AG10803 (cell line): ENCODE data around the gene WDR11.
A peak's percentile ranks its signal among the peaks of the same experiment; 100 is the strongest.

Experiments
- DNase-seq: peaks from one replicate; pipeline ENCODE4 v3.0.0; 2010; ENCODE audit warnings: low read depth
- H3K4me3 ChIP-seq: 2 replicates; pipeline ENCODE4 v1.5.1; 2011; ENCODE audit warnings: mild to moderate bottlenecking, low read length, control low read depth
- TF ChIP-seq, protein P1 (sequence below): conservative IDR thresholded peaks from 2 replicates; pipeline ENCODE4 v1.5.1; 2011; ENCODE audit warnings: mild to moderate bottlenecking, low read length, control low read depth, inconsistent platforms

Gene WDR11

DNA sequence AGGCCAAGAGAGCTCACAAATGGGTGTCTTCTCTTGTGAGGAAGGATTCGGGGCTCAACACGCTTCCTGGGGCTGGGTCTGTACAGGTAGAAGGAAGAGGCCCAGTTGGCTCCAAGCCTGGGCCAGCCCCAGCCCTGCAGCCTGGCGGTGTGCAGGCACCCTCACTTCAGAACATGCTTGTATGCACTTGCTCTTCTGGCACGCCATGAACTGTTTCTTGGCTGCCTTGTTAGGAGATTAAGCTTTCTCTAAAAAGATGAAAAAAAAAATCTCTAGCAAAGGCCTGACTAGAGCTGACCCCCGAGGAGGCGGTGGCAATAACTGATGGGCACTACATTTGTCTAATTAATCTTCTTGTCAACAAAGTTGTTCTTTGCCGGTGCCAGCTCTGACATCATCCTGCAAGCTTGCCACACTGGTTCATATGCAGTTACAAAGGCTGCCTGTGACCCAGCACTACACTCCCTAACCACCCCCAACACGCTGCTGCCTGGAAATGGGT is 94.7 kb downstream of the WDR11 start:
- DNase-seq = peak; percentile 20
- TF ChIP-seq, protein P1, sequence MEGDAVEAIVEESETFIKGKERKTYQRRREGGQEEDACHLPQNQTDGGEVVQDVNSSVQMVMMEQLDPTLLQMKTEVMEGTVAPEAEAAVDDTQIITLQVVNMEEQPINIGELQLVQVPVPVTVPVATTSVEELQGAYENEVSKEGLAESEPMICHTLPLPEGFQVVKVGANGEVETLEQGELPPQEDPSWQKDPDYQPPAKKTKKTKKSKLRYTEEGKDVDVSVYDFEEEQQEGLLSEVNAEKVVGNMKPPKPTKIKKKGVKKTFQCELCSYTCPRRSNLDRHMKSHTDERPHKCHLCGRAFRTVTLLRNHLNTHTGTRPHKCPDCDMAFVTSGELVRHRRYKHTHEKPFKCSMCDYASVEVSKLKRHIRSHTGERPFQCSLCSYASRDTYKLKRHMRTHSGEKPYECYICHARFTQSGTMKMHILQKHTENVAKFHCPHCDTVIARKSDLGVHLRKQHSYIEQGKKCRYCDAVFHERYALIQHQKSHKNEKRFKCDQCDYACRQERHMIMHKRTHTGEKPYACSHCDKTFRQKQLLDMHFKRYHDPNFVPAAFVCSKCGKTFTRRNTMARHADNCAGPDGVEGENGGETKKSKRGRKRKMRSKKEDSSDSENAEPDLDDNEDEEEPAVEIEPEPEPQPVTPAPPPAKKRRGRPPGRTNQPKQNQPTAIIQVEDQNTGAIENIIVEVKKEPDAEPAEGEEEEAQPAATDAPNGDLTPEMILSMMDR = no peak
- H3K4me3 ChIP-seq = no peak overlapping the region

DNA sequence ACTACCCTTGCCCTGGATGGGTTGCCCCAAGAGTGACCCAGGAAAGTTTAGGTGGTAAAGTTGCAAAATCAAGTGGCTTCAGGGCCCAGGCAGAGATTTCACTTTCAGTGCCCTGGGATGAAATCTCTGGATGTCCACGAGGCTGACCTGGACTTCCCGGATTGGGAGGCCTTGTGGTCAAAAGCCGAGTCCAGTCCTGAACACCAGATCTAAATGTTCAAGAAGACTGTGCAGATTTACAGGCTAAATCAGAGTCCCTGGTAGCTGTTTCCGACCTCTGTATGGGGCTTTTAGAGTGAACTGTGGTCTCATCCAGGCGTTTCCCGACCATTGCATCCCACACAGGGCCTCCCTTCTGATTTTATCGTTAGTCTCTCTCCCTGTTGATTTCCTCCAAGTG is 95.3 kb downstream of the WDR11 start:
- TF ChIP-seq, protein P1 = no peak
- no peak for DNase-seq
- H3K4me3 ChIP-seq = no peak overlapping the region

DNA sequence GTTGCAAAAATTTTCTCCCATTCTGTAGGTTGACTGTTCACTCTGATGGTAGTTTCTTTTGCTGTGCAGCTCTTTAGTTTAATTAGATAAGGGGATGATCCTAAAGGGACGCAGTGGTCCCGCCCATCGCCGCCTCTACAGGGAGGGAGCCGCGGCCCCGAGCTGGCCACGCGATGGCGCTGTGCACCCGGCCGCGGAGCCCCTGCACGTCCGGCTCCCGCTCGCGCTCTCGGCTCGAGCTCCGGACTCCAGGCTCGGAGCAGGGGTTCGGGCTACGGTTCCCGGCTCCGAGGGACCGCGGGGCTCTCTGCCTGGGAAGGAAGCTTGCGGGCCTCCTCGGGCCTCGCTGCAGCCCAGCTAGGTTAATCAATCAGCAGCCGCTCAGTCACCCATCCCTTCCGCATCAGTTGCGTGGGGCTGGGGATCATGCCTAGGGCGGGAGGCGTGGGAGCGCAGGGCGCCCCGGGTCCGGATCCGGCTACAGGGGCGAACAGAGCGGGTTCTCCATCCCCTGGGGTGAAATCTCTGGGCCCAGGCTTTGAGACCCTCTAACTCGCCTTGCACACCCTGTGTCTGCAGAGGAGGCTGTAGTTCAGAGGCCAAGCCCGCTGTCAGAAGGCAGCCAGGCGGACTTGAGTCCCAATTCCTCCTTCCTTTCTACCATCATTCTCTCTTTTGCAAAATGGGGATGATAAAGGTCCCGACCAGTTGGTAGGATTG is 97.9 kb downstream of the WDR11 start:
- peak overlapping the region; percentile 47 for H3K4me3 ChIP-seq
- TF ChIP-seq, protein P1 = peak; percentile 59
- DNase-seq = peak; percentile 57

DNA sequence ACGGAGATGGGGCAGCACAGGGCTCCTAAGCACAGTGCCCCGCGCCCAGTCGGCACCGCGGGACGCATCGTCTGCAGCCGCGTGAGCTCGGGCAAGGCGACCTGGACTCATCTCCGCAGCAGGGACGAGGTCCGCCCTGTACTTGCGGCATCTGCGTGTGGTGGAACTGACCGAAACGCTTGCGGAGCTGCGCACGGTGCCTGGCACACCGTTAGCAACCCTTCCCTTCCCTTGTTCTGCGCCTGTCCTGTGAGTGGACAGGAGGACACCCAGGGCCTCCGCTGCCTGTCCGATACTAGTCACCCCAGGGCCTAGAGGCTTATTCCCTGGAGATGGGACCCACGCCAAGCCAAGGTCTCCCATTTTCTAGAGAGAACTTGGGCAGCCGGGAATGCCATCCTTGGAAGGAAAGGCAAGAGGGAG is 98.5 kb downstream of the WDR11 start:
- TF ChIP-seq, protein P1 = no peak
- H3K4me3 ChIP-seq = peak overlapping the region; percentile 44
- DNase-seq = no peak

DNA sequence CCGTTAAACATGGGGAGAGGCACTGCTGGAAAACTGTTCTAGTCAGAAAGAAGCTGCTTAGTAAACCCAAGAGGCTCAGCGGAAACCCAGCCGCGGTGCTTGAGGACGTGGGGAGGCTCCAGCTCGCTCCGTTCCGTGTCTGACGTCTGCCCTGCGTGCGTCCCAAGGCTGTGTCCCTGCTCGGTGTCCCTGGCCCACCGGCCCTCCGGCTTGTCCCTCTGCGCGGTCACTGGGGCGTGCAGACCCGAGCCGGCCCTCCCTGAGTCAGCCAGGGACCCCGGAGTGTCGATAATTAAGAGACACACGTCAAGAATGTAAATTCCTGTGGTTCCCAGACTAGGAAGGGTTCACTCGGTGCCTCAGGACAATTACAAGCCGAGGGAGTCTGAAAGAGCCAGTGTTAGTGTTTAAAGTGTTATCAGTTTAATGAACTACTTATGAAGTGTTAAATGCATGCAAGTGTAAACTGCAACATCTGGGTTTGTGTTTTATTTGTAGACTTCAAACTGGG is 98.9 kb downstream of the WDR11 start:
- DNase-seq = peak; percentile 13
- TF ChIP-seq, protein P1 = no peak
- H3K4me3 ChIP-seq = peak overlapping the region; percentile 44

DNA sequence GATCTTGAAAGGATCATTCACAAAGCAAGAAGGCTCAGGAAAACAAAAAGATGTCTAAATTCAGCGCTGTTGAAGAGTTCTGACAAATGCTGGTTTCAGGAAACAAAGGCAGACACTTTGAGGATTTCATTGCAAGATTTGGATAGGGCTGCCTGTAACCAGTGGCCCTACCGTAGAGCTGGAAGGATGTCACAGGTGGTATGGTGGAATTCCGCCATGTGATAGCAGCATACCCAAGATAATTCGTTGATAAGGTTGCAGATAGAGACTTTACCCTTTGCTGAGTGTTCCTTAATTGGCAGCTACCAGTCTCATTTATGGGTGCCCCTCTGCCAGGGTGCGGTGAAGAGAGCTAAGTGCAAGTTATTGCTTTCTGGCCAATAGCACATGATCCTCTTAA is 100.1 kb downstream of the WDR11 start:
- TF ChIP-seq, protein P1 = no peak
- no peak overlapping the region for H3K4me3 ChIP-seq
- no peak for DNase-seq

DNA sequence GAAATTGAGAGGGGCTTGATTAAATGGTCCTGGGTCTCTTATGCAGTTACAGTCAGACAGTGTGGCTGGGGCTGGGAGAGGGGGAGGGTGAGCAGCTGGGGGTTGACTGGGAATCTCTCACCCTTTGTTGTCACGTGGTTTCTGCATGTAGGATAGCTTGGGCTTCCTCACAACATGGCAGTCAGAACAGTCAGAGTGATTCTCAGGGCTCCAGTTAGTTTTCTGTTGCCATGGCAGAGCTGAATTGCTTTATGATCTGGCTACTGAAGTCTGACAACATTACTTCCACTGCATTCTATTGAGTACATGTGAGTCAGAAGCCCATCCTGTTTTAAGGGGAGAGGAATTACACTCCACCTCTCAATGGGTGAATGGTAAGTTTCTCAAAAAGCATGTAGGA is 102.7 kb downstream of the WDR11 start:
- no peak for DNase-seq
- TF ChIP-seq, protein P1 = no peak
- H3K4me3 ChIP-seq = no peak overlapping the region
